ENCODE data around the gene LPAR1. TPM values are rescaled to one million over a fixed set of nuclear protein-coding genes. Genes with fewer than 3 reads are reported as not detected.
A peak's percentile ranks its signal among the peaks of the same experiment; 100 is the strongest.

LPAR1 gene
- total RNA-seq, 6 donors from 2014 or later, result 9.3 to 28.7 (median 15.6) TPM

DNA sequence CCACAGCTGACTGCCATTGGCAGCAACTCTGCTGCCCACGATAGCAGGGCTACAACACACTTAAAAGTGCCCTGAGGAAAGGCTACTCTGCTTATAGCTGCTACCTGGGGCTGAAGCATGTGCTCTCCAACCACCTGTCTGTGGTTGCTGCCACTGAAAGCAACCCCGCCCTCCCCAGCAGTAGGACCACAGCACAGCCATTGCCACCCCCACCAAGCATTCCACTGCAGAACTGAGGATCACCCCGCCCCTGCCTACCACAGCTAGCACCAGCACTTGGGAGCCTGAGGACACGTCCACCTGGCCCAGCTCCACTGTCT, 85.8 kb downstream of the LPAR1 start:
- Histone ChIP-seq H3K36me3 (no peaks in the 10 kb centered on the region), H3K9me3 (peaks cover 0 to 5% (median 0%) of the 10 kb centered on the region in 4 donors), H3K4me1 (no peaks in the 10 kb centered on the region), H3K27ac (no peak overlapping the region), H3K27me3 (no peaks in the 10 kb centered on the region), H3K4me3 (no peak overlapping the region)
- peak in 1 of 2 donors; percentile 31 for ATAC-seq (ENCODE audit: low FRiP score in 2 of 2)
- 82 to 93% methylated on average over 2 to 4 of the region's 4 CpGs for WGBS, 2 donors
- TF ChIP-seq EP300 (IDR thresholded peaks at IDR 0.05) (no peak), POLR2A (IDR thresholded peaks at IDR 0.05) (no peak), POLR2AphosphoS5 (IDR thresholded peaks at IDR 0.05) (no peak)
- TF ChIP-seq, protein P1, sequence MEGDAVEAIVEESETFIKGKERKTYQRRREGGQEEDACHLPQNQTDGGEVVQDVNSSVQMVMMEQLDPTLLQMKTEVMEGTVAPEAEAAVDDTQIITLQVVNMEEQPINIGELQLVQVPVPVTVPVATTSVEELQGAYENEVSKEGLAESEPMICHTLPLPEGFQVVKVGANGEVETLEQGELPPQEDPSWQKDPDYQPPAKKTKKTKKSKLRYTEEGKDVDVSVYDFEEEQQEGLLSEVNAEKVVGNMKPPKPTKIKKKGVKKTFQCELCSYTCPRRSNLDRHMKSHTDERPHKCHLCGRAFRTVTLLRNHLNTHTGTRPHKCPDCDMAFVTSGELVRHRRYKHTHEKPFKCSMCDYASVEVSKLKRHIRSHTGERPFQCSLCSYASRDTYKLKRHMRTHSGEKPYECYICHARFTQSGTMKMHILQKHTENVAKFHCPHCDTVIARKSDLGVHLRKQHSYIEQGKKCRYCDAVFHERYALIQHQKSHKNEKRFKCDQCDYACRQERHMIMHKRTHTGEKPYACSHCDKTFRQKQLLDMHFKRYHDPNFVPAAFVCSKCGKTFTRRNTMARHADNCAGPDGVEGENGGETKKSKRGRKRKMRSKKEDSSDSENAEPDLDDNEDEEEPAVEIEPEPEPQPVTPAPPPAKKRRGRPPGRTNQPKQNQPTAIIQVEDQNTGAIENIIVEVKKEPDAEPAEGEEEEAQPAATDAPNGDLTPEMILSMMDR (IDR thresholded peaks at IDR 0.05), result no peak
- no peak for DNase-seq

DNA sequence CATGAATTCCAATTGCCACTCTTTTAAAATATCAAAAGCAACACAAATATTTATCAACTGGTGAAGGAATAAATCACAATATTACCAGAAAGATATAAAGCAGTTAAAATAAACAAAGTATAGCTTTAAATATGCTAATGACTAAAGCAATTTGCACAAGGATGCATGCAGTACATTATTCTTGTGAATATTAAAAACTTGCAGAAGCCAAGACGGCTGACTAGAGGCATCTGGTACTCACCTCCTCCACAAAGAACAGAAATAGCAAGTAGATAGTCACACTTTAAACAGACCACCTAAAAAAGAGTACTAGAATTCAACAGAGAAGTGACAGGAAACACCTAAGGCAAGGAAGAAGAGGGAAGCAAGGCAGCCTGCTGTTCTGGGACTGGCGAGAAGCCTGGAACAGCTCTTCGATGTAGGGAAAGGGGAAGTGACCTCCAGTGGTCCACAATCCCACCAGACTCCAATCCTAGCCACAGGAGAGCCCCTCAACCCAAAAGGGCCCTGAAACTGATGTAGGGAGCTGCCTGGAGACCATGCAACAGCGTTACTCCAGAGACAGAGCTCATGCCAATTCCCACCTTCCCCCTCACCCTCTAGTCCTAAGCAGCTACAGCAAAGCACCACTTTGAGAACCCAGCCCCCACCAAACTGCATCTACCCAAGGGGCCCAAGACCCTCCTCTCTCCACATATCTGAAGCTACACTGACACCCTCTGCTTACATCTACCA, 86.3 kb downstream of the LPAR1 start:
- Histone ChIP-seq H3K36me3 (no peaks in the 10 kb centered on the region), H3K27me3 (no peaks in the 10 kb centered on the region), H3K4me1 (no peaks in the 10 kb centered on the region), H3K4me3 (no peak overlapping the region), H3K27ac (no peak overlapping the region), H3K9me3 (peaks cover 0 to 5% (median 0%) of the 10 kb centered on the region in 4 donors)
- DNase-seq, result no peak
- WGBS, 2 donors, result 43 to 57% methylated on average over 4 of the region's 4 CpGs
- ATAC-seq (ENCODE audit: low FRiP score in 2 of 2), result peak in 1 of 2 donors; percentile 23
- TF ChIP-seq POLR2AphosphoS5 (IDR thresholded peaks at IDR 0.05) (no peak), EP300 (IDR thresholded peaks at IDR 0.05) (no peak), POLR2A (IDR thresholded peaks at IDR 0.05) (no peak)
- TF ChIP-seq, protein P1 (IDR thresholded peaks at IDR 0.05), result no peak

DNA sequence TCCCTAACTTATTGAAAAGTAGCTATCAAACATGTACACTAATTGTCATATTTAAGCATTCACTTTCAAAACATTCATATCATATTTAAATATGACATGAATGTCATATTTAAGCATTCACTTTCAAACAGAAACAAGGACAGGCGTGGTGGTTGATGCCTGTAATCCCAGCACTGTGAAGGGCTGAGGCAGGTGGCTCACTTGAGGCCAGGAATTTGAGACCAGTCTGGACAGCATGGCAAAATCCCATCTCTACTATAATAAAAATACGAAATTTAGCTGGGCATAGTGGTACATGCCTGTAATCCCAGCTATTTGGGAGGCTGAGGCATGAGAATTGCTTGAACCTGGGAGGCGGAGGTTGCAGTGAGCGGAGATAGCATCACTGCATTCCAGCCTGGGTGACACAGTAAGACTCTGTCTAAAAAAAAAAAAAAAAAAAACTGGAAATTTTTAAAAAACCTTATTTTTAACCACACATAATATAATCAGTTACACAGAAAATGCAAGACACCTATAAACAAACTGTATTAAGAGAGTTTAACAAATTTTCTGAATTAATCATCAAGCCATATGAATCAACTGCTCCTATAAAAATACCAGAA, 88.1 kb downstream of the LPAR1 start:
- Histone ChIP-seq H3K36me3 (no peaks in the 10 kb centered on the region), H3K9me3 (peaks cover 0 to 5% (median 0%) of the 10 kb centered on the region in 4 donors), H3K27me3 (no peaks in the 10 kb centered on the region), H3K4me1 (no peaks in the 10 kb centered on the region), H3K27ac (no peak overlapping the region), H3K4me3 (no peak overlapping the region)
- ATAC-seq (ENCODE audit: low FRiP score in 2 of 2), result no peak
- WGBS, 2 donors, result 90 to 93% methylated on average over 4 of the region's 4 CpGs
- no peak for DNase-seq
- no peak for TF ChIP-seq POLR2A (IDR thresholded peaks at IDR 0.05)
- TF ChIP-seq, protein P1 (IDR thresholded peaks at IDR 0.05), result no peak
- TF ChIP-seq POLR2AphosphoS5 (IDR thresholded peaks at IDR 0.05), result no peak
- no peak for TF ChIP-seq EP300 (IDR thresholded peaks at IDR 0.05)

DNA sequence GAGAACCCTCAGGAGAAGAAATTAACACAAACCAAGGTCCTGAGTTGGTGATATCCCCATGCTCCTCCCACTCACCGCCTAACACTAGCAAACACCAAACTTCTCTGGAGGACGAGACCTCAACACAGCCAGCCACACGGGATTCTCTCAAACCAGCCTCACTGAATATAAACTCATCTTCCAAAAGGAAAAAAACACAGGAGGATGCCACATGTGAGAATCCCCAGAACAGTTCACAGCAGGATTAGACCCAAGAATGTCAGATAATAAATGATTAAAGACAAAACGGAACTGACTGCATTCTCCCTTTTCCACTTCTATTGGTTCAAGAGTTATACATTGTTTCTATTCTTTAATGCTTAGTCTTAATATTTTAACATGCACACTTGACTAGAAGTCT, 89.2 kb downstream of the LPAR1 start:
- no peak for DNase-seq
- no peaks in the 10 kb centered on the region for H3K4me1 ChIP-seq
- H3K9me3 ChIP-seq, result peaks cover 0 to under 1% (median 0%) of the 10 kb centered on the region in 4 donors
- no peaks in the 10 kb centered on the region for H3K27me3 ChIP-seq
- no peaks in the 10 kb centered on the region for H3K36me3 ChIP-seq
- H3K27ac ChIP-seq, result no peak overlapping the region
- TF ChIP-seq POLR2AphosphoS5 (IDR thresholded peaks at IDR 0.05), result no peak
- TF ChIP-seq, protein P1 (IDR thresholded peaks at IDR 0.05), result no peak
- no peak for TF ChIP-seq POLR2A (IDR thresholded peaks at IDR 0.05)
- TF ChIP-seq EP300 (IDR thresholded peaks at IDR 0.05), result no peak
- WGBS, 2 donors, result 60 to 80% methylated on average over 4 of the region's 4 CpGs
- no peak overlapping the region for H3K4me3 ChIP-seq
- ATAC-seq (ENCODE audit: low FRiP score in 2 of 2), result no peak
